SH-SY5Y (cell line): Measurements from ENCODE around the gene KIF11.

Source experiments
- GATA2 ChIP-seq: IDR thresholded peaks from 2 replicates; pipeline ENCODE4 v1.6.1; 2011; ENCODE audit warnings: mild to moderate bottlenecking, low read depth, low read length
- GATA3 ChIP-seq: IDR thresholded peaks from 2 replicates; pipeline ENCODE4 v1.6.1; 2011; ENCODE audit warnings: low read depth, mild to moderate bottlenecking, low read length, moderate library complexity

- TF ChIP-seq GATA3: no peak
- no peak for TF ChIP-seq GATA2
These were observed 24.9 kb upstream of the KIF11 start for GRCh38 chr10:92567952-92568600.
